Ovary (tissue), 3 donors: ENCODE data around the gene FGFR1OP2.

ENCODE experiments used
- EP300 ChIP-seq: sonication (generic); formaldehyde crosslinking; IDR thresholded peaks from one replicate; pipeline ENCODE4 v1.6.1; 2017; ENCODE audit warnings: antibody characterized with exemption
- POLR2A ChIP-seq: fragments of 450-650 bp; IDR thresholded peaks from one replicate; pipeline ENCODE4 v1.6.1; 2017; ENCODE audit warnings: antibody characterized with exemption, mild to moderate bottlenecking, moderate library complexity
- TF ChIP-seq, protein P1 (sequence below), 3 donors: fragments of 450-650 bp in 2 of 3; fragments of 200-600 bp in 1 of 3; IDR thresholded peaks; one replicate each; pipeline versions ENCODE4 v1.5.1 to v1.8.0; 2016 to 2022; ENCODE audit warnings: antibody characterized with exemption in 3 of 3, mild to moderate bottlenecking in 1 of 3
- donor health status: DM: no; HTN: no; CAD: no.

DNA sequence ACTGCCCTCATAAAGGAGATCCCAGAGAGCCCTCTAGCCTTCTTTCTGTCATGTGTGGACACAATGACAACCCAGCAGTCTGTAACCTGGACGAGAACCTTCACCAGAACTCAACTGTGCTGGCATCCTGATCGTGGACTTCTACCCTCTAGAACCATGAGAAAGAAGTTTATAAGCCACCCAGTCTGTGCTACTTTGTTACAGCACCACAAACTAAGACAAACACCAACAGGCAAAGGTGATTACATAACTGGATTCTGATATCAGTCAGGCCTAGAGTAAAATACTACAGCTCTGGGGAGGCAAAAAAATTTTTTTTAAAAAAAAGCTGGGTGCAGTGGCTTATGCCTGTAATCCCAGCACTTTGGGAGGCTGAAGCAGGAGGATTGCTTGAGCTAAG is 57.4 kb downstream of the FGFR1OP2 start:
- TF ChIP-seq, protein P1, sequence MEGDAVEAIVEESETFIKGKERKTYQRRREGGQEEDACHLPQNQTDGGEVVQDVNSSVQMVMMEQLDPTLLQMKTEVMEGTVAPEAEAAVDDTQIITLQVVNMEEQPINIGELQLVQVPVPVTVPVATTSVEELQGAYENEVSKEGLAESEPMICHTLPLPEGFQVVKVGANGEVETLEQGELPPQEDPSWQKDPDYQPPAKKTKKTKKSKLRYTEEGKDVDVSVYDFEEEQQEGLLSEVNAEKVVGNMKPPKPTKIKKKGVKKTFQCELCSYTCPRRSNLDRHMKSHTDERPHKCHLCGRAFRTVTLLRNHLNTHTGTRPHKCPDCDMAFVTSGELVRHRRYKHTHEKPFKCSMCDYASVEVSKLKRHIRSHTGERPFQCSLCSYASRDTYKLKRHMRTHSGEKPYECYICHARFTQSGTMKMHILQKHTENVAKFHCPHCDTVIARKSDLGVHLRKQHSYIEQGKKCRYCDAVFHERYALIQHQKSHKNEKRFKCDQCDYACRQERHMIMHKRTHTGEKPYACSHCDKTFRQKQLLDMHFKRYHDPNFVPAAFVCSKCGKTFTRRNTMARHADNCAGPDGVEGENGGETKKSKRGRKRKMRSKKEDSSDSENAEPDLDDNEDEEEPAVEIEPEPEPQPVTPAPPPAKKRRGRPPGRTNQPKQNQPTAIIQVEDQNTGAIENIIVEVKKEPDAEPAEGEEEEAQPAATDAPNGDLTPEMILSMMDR (IDR thresholded peaks at IDR 0.05) = no peak
- TF ChIP-seq POLR2A (no peak), EP300 (no peak)
